H9 (cell line): ENCODE data around the gene RCN1. TPM values are rescaled to one million over a fixed set of nuclear protein-coding genes. Genes with fewer than 3 reads are reported as not detected.

ENCODE experiments used
- DNase-seq: peaks from one replicate; pipeline ENCODE4 v3.0.0-alpha.2; 2017
- H2AFZ ChIP-seq: one replicate; pipeline ENCODE4 v1.6.1; 2013; ENCODE audit warnings: mild to moderate bottlenecking, low read length, control low read depth, moderate library complexity
- H2AK5ac ChIP-seq: 2 replicates; pipeline ENCODE4 v1.6.1; 2013; ENCODE audit warnings: low read length, control low read depth, mixed read lengths; ENCODE audit not compliant: insufficient read length
- H2BK120ac ChIP-seq: one replicate; pipeline ENCODE4 v1.6.1; 2013; ENCODE audit warnings: low read depth, mild to moderate bottlenecking, low read length, control low read depth, inconsistent platforms; ENCODE audit not compliant: poor library complexity, severe bottlenecking
- H2BK12ac ChIP-seq: 2 replicates; pipeline ENCODE4 v1.6.1; 2013; ENCODE audit warnings: low read length, control low read depth, mixed read lengths, low read depth; ENCODE audit not compliant: insufficient read length
- H2BK15ac ChIP-seq: 2 replicates; pipeline ENCODE4 v1.6.1; 2013; ENCODE audit warnings: low read depth, low read length, control low read depth
- H2BK20ac ChIP-seq: one replicate; pipeline ENCODE4 v1.6.1; 2013; ENCODE audit warnings: low read depth, mild to moderate bottlenecking, low read length, control low read depth, inconsistent platforms; ENCODE audit not compliant: poor library complexity, severe bottlenecking
- H2BK5ac ChIP-seq: 2 replicates; pipeline ENCODE4 v1.6.1; 2013; ENCODE audit warnings: low read length, control low read depth, mixed read lengths; ENCODE audit not compliant: insufficient read length
- H3K14ac ChIP-seq: 2 replicates; pipeline ENCODE4 v1.6.1; 2013; ENCODE audit warnings: low read length, control low read depth; ENCODE audit not compliant: insufficient read depth
- H3K18ac ChIP-seq: 2 replicates; pipeline ENCODE4 v1.6.1; 2013; ENCODE audit warnings: low read depth, mild to moderate bottlenecking, mixed read lengths, low read length, control low read depth; ENCODE audit not compliant: insufficient read length
- H3K23ac ChIP-seq: 2 replicates; pipeline ENCODE4 v1.6.1; 2013; ENCODE audit warnings: low read length, control low read depth, mixed read lengths, low read depth; ENCODE audit not compliant: insufficient read length
- H3K23me2 ChIP-seq: 2 replicates; pipeline ENCODE4 v1.6.1; 2013; ENCODE audit warnings: low read depth, mild to moderate bottlenecking, mixed read lengths, low read length, control low read depth; ENCODE audit not compliant: insufficient read length, poor library complexity, severe bottlenecking
- H3K27ac ChIP-seq: 2 replicates; pipeline ENCODE4 v1.5.1; 2013; ENCODE audit warnings: low read length, control low read depth, mixed read lengths, low read depth; ENCODE audit not compliant: insufficient read length
- H3K27me3 ChIP-seq: 2 replicates; pipeline ENCODE4 v1.6.1; 2013; ENCODE audit warnings: low read length, control low read depth, inconsistent platforms; ENCODE audit not compliant: insufficient read depth
- H3K4ac ChIP-seq: 2 replicates; pipeline ENCODE4 v1.6.1; 2013; ENCODE audit warnings: low read depth, mild to moderate bottlenecking, control low read depth, inconsistent platforms, low read length, moderate library complexity
- H3K4me1 ChIP-seq: 2 replicates; pipeline ENCODE4 v1.6.1; 2013; ENCODE audit warnings: low read length, control low read depth, inconsistent platforms; ENCODE audit not compliant: insufficient read depth
- H3K4me2 ChIP-seq: 2 replicates; pipeline ENCODE4 v1.6.1; 2013; ENCODE audit warnings: low read length, control low read depth, mixed read lengths; ENCODE audit not compliant: insufficient read length, insufficient read depth
- H3K56ac ChIP-seq: 2 replicates; pipeline ENCODE4 v1.6.1; 2013; ENCODE audit warnings: low read depth, mild to moderate bottlenecking, mixed read lengths, low read length, control low read depth; ENCODE audit not compliant: insufficient read length
- H3K79me1 ChIP-seq: 2 replicates; pipeline ENCODE4 v1.6.1; 2013; ENCODE audit warnings: low read depth, mild to moderate bottlenecking, moderate library complexity, low read length, control low read depth, inconsistent platforms; ENCODE audit not compliant: insufficient read depth, poor library complexity, severe bottlenecking
- H3K79me2 ChIP-seq: 2 replicates; pipeline ENCODE4 v1.6.1; 2013; ENCODE audit warnings: low read length, control low read depth, inconsistent platforms; ENCODE audit not compliant: insufficient read depth
- H3K9ac ChIP-seq: 2 replicates; pipeline ENCODE4 v1.6.1; 2013; ENCODE audit warnings: low read length, control low read depth, mixed read lengths; ENCODE audit not compliant: insufficient read length; ENCODE audit errors: extremely low read depth
- H3K9me3 ChIP-seq: one replicate; pipeline ENCODE4 v1.6.1; 2013; ENCODE audit warnings: low read depth, low read length, inconsistent platforms; ENCODE audit not compliant: control insufficient read depth
- H3T11ph ChIP-seq: one replicate; pipeline ENCODE4 v1.6.1; 2013; ENCODE audit warnings: mild to moderate bottlenecking, low read length, control low read depth, inconsistent platforms
- H4K20me1 ChIP-seq: one replicate; pipeline ENCODE4 v1.6.1; 2013; ENCODE audit not compliant: control insufficient read depth, insufficient read length, insufficient read depth
- H4K5ac ChIP-seq: 2 replicates; pipeline ENCODE4 v1.6.1; 2013; ENCODE audit warnings: low read depth, mild to moderate bottlenecking, mixed read lengths, low read length, control low read depth; ENCODE audit not compliant: insufficient read length
- H4K8ac ChIP-seq: replicated peaks from 2 replicates; pipeline ENCODE4 v1.6.1; 2013; ENCODE audit warnings: low read length, control low read depth, mixed read lengths, low read depth; ENCODE audit not compliant: insufficient read length
- H4K91ac ChIP-seq: 2 replicates; pipeline ENCODE4 v1.6.1; 2013; ENCODE audit warnings: low read depth, mild to moderate bottlenecking, moderate library complexity, mixed read lengths, low read length, control low read depth; ENCODE audit not compliant: insufficient read length
- H3K27ac Mint-ChIP-seq, 3 experiments: 2 replicates in 2 of 3; 3 replicates in 1 of 3; pipeline ENCODE4 v1.8.0; 2020 to 2021; ENCODE audit warnings: mixed read lengths in 3 of 3, mild to moderate bottlenecking in 1 of 3, moderate library complexity in 1 of 3
- H3K27me3 Mint-ChIP-seq: 2 replicates; pipeline ENCODE4 v1.8.0; 2021; ENCODE audit warnings: low read depth, mild to moderate bottlenecking, moderate library complexity, mixed read lengths
- H3K36me3 Mint-ChIP-seq, 3 experiments: 2 replicates in 2 of 3; 3 replicates in 1 of 3; pipeline ENCODE4 v1.8.0; 2020 to 2021; ENCODE audit warnings: low read depth in 3 of 3, mixed read lengths in 3 of 3; ENCODE audit not compliant: insufficient read depth in 1 of 3
- H3K4me1 Mint-ChIP-seq, 2 experiments: 2 replicates each; pipeline ENCODE4 v1.8.0; 2020; ENCODE audit warnings: mixed read lengths in 2 of 2
- H3K4me3 Mint-ChIP-seq, 2 experiments: 2 replicates in 1 of 2; 3 replicates in 1 of 2; pipeline ENCODE4 v1.8.0; 2020 to 2021; ENCODE audit warnings: mild to moderate bottlenecking in 2 of 2, mixed read lengths in 2 of 2, moderate library complexity in 1 of 2
- H3K9me3 Mint-ChIP-seq, 2 experiments: 2 replicates in 1 of 2; 3 replicates in 1 of 2; pipeline ENCODE4 v1.8.0; 2020; ENCODE audit warnings: mild to moderate bottlenecking in 2 of 2, mixed read lengths in 2 of 2, moderate library complexity in 1 of 2
- CTCF ChIP-seq: fragments of 200-600 bp; sonication (generic); conservative IDR thresholded peaks from 3 replicates; pipeline ENCODE4 v1.8.0; 2021; ENCODE audit warnings: antibody characterized with exemption, mild to moderate bottlenecking
- WGBS: extraction: QIAGEN DNeasy Blood & Tissue Kit; methylation state at CpG from one replicate; pipeline ENCODE4 v1.1.7; 2013; ENCODE audit warnings: missing lambda C conversion rate, low lambda C conversion rate, mixed read lengths; ENCODE audit not compliant: insufficient read length; ENCODE audit errors: extremely low coverage; 5-methylcytosine and 5-hydroxymethylcytosine counted together
- total RNA-seq: library from RNA; stranded (reverse); gene quantifications from 2 replicates; pipeline ENCODE4 v1.2.1, GENCODE V29; 2021

Gene RCN1
- total RNA-seq, 1 experiment from 2014 or later, result 109 TPM

- Histone ChIP-seq H3K14ac (no peak overlapping the region), H3K27me3 (no peaks in the 10 kb centered on the region; the same call in 1 of the 2 replicates), H3K4me2 (no peak overlapping the region), H4K91ac (no peak overlapping the region), H2AK5ac (no peak overlapping the region), H3K4ac (no peak overlapping the region), H4K5ac (no peak overlapping the region), H3K18ac (no peak overlapping the region), H3K56ac (no peak overlapping the region), H3K23ac (no peak overlapping the region), H2BK120ac (no peak overlapping the region), H3K9me3 (no peaks in the 10 kb centered on the region), H3K23me2 (no peaks in the 10 kb centered on the region), H2BK15ac (no peak overlapping the region), H4K8ac (no peak overlapping the region), H2BK20ac (no peak overlapping the region), H2BK5ac (no peak overlapping the region), H3K9ac (no peak overlapping the region), H3K79me1 (no peaks in the 10 kb centered on the region), H2BK12ac (no peak overlapping the region), H2AFZ (no peak overlapping the region), H3K27ac (no peak overlapping the region), H3K4me1 (no peaks in the 10 kb centered on the region), H3T11ph (no peak overlapping the region), H3K79me2 (no peaks in the 10 kb centered on the region), H4K20me1 (no peaks in the 10 kb centered on the region)
- no peak for DNase-seq
- Mint-ChIP-seq H3K27ac (no peak overlapping the region), H3K4me1 (peaks cover 14 to 15% of the 10 kb centered on the region in 2 experiments), H3K4me3 (no peak overlapping the region), H3K27me3 (peaks cover 3% of the 10 kb centered on the region; the same call in 1 of the 2 replicates), H3K9me3 (no peaks in the 10 kb centered on the region), H3K36me3 (peaks cover 0 to 4% (median 3%) of the 10 kb centered on the region in 3 experiments; a peak in 1 of 7 replicates)
- no CpG with 5 or more reads among the region's 3 CpGs for WGBS
- no peak for TF ChIP-seq CTCF
Observed at GRCh38 chr11:32110795-32111194, 19.9 kb downstream of the RCN1 start.
